ENCODE results near the gene PXDC1.

PXDC1 gene

GRCh38 chr6:3712827-3713665 lies 38.5 kb downstream of the PXDC1 start:
- Histone ChIP-seq H3K36me3 (no peaks in the 10 kb centered on the region), H3K4me2 (no peak overlapping the region), H4K20me1 (no peaks in the 10 kb centered on the region), H3K4me1 (no peaks in the 10 kb centered on the region), H3K4me3 (no peak overlapping the region), H3K27me3 (no peaks in the 10 kb centered on the region), H3K9ac (no peak overlapping the region), H3K9me3 (no peaks in the 10 kb centered on the region), H3K27ac (no peak overlapping the region)
- no peak for TF ChIP-seq Cebpa-rat (IDR thresholded peaks at IDR 0.05)

DNA sequence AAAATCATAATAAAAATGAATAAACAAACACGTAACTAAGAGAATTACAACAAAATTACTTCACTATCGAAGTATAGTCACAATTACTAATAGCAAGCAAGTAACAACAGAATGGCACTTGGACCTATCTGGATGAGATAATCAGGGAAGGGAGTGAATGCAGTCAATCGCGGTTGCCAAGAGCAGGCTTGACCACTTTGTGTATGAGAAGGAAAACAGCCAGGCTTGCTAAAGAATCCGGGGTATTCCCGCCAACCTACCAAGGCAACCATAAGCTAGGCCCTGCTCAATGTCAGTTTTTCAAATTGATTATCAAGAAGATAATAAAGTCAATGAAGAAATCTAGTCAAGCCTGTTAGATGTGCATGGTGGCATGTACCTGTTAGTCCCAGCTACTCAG lies 39.7 kb downstream of the PXDC1 start:
- H3K9ac ChIP-seq: no peak overlapping the region
- no peak overlapping the region for H3K27ac ChIP-seq
- no peak overlapping the region for H3K4me3 ChIP-seq
- H4K20me1 ChIP-seq: no peaks in the 10 kb centered on the region
- H3K4me2 ChIP-seq: no peak overlapping the region
- peaks cover 2% of the 10 kb centered on the region; the same call in 1 of the 2 replicates for H3K9me3 ChIP-seq
- no peak for TF ChIP-seq Cebpa-rat (IDR thresholded peaks at IDR 0.05)
- no peaks in the 10 kb centered on the region; the same call in 1 of the 2 replicates for H3K4me1 ChIP-seq
- H3K27me3 ChIP-seq: no peaks in the 10 kb centered on the region
- no peaks in the 10 kb centered on the region for H3K36me3 ChIP-seq

DNA sequence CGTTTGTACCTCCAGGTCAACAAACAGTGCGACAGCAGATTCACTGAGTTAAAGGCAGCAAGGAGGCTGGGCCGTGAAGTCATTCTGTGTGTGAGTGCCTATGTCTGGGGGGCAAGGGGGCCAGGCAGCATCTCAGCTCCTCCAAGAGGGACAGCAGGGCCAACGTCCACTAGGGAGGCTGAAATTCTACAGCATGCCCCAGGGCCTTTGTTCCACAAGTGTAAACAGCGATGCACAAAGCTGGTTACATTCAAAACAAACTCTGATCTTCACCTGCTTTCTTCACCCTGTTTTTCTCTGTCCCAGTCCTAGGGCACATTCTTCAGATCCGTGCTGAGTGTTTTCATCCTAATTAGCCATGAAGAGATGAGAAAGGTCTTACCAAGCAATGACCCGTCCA lies 41.1 kb downstream of the PXDC1 start:
- TF ChIP-seq Cebpa-rat (IDR thresholded peaks at IDR 0.05): no peak
- H3K27me3 ChIP-seq: no peaks in the 10 kb centered on the region
- no peak overlapping the region for H3K27ac ChIP-seq
- no peaks in the 10 kb centered on the region for H4K20me1 ChIP-seq
- H3K36me3 ChIP-seq: no peaks in the 10 kb centered on the region
- H3K9me3 ChIP-seq: peaks cover 10% of the 10 kb centered on the region; the same call in 1 of the 2 replicates
- no peaks in the 10 kb centered on the region; the same call in 1 of the 2 replicates for H3K4me1 ChIP-seq
- H3K4me2 ChIP-seq: no peak overlapping the region
- no peak overlapping the region for H3K9ac ChIP-seq
- no peak overlapping the region for H3K4me3 ChIP-seq

GRCh38 chr6:3708540-3708939 lies 43.0 kb downstream of the PXDC1 start:
- no peak overlapping the region for H3K9ac ChIP-seq

GRCh38 chr6:3707751-3708412 lies 43.6 kb downstream of the PXDC1 start:
- no peak for TF ChIP-seq Cebpa-rat (IDR thresholded peaks at IDR 0.05)
- Histone ChIP-seq H3K27ac (no peak overlapping the region), H3K4me1 (no peaks in the 10 kb centered on the region; the same call in 1 of the 2 replicates), H3K4me2 (no peak overlapping the region), H3K36me3 (no peaks in the 10 kb centered on the region), H3K4me3 (no peak overlapping the region), H3K9me3 (peaks cover 10% of the 10 kb centered on the region), H3K9ac (no peak overlapping the region), H3K27me3 (no peaks in the 10 kb centered on the region), H4K20me1 (no peaks in the 10 kb centered on the region)

More at GRCh38 chr6:3708540-3708939, 43.0 kb downstream of the PXDC1 start:
- no peaks in the 10 kb centered on the region; the same call in 1 of the 2 replicates for H3K4me1 ChIP-seq
- peaks cover 10% of the 10 kb centered on the region for H3K9me3 ChIP-seq
- no peak overlapping the region for H3K4me3 ChIP-seq
- no peaks in the 10 kb centered on the region for H4K20me1 ChIP-seq
- TF ChIP-seq Cebpa-rat (IDR thresholded peaks at IDR 0.05): no peak
- H3K27me3 ChIP-seq: no peaks in the 10 kb centered on the region
- H3K27ac ChIP-seq: no peak overlapping the region
- H3K36me3 ChIP-seq: no peaks in the 10 kb centered on the region
- H3K4me2 ChIP-seq: no peak overlapping the region

DNA sequence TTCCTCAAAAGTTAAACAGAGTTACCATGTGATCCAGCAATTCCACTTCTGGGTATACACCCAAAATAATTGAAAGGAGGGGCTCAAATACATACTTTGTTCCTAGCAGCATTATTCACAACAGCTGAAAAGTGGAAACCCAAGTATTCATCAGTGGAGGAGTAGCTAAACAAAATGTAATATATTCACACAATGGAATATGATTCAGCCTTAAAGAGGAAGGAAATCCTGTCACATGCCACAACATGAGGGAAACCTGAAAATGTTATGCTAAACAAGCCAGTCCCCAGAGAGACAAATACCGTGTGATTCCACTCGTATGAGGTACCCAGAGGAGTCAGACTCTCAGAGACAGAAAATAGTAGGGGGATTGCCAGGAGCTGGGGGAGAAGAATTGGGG lies 44.5 kb downstream of the PXDC1 start:
- no peak overlapping the region for H3K4me3 ChIP-seq
- H3K36me3 ChIP-seq: no peaks in the 10 kb centered on the region
- no peaks in the 10 kb centered on the region for H4K20me1 ChIP-seq
- H3K9me3 ChIP-seq: peaks cover 10% of the 10 kb centered on the region
- H3K27ac ChIP-seq: no peak overlapping the region
- H3K27me3 ChIP-seq: no peaks in the 10 kb centered on the region
- H3K9ac ChIP-seq: no peak overlapping the region
- H3K4me2 ChIP-seq: no peak overlapping the region
- TF ChIP-seq Cebpa-rat (IDR thresholded peaks at IDR 0.05): no peak
- H3K4me1 ChIP-seq: no peaks in the 10 kb centered on the region; the same call in 1 of the 2 replicates

GRCh38 chr6:3706547-3706946 lies 45.0 kb downstream of the PXDC1 start:
- Histone ChIP-seq H3K9me3 (peaks cover 10% of the 10 kb centered on the region), H4K20me1 (no peaks in the 10 kb centered on the region), H3K4me3 (no peak overlapping the region), H3K4me1 (no peaks in the 10 kb centered on the region; the same call in 1 of the 2 replicates), H3K27ac (no peak overlapping the region), H3K27me3 (no peaks in the 10 kb centered on the region), H3K4me2 (no peak overlapping the region), H3K9ac (no peak overlapping the region), H3K36me3 (no peaks in the 10 kb centered on the region)
- no peak for TF ChIP-seq Cebpa-rat (IDR thresholded peaks at IDR 0.05)

DNA sequence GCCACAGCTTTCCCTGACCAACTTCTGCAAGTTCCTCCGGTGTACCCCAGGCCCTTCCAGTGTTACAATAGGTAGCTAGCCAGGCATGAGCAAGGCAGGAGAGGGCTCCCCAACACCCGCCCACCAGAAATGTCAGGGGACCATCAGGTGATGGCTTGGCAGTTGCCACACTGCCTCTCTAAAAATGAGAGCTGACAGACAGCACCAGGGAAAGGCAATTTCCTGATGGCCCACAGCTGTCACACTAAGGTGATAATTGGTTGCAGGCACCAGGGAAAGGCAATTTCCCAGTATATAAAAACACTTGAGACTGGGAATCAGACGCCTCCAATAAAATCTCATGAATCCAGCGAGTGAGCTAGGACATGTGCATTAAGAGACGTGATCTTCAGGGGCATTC lies 49.9 kb downstream of the PXDC1 start:
- H3K9ac ChIP-seq: no peak overlapping the region
- no peak overlapping the region for H3K4me3 ChIP-seq
- no peak overlapping the region for H3K27ac ChIP-seq
- TF ChIP-seq Cebpa-rat (IDR thresholded peaks at IDR 0.05): no peak
- H3K9me3 ChIP-seq: peaks cover 9% of the 10 kb centered on the region
- no peaks in the 10 kb centered on the region for H3K27me3 ChIP-seq
- no peak overlapping the region for H3K4me2 ChIP-seq
- H3K36me3 ChIP-seq: no peaks in the 10 kb centered on the region
- no peaks in the 10 kb centered on the region for H4K20me1 ChIP-seq
- H3K4me1 ChIP-seq: no peaks in the 10 kb centered on the region

- Histone ChIP-seq H3K27me3 (no peaks in the 10 kb centered on the region), H3K4me3 (no peak overlapping the region), H3K27ac (no peak overlapping the region), H3K36me3 (no peaks in the 10 kb centered on the region), H3K4me2 (no peak overlapping the region), H3K9ac (no peak overlapping the region), H3K9me3 (peaks cover 3% of the 10 kb centered on the region; the same call in 1 of the 2 replicates), H4K20me1 (no peaks in the 10 kb centered on the region), H3K4me1 (no peaks in the 10 kb centered on the region)
- TF ChIP-seq Cebpa-rat (IDR thresholded peaks at IDR 0.05): no peak
These were observed 52.3 kb downstream of the PXDC1 start for GRCh38 chr6:3699231-3699630.

GRCh38 chr6:3698021-3698420 lies 53.5 kb downstream of the PXDC1 start:
- no peak overlapping the region for H3K27ac ChIP-seq

More at GRCh38 chr6:3698021-3698420, 53.5 kb downstream of the PXDC1 start:
- Histone ChIP-seq H3K4me2 (no peak overlapping the region), H3K9me3 (0 out of 2 replicates have a peak, but pooled peaks cover 3% of the 10 kb centered on the region), H3K4me1 (no peaks in the 10 kb centered on the region), H4K20me1 (no peaks in the 10 kb centered on the region), H3K9ac (no peak overlapping the region), H3K4me3 (no peak overlapping the region), H3K36me3 (no peaks in the 10 kb centered on the region), H3K27me3 (no peaks in the 10 kb centered on the region)
- TF ChIP-seq Cebpa-rat (IDR thresholded peaks at IDR 0.05): no peak

Data from BLaER1 (cell line).